PFSK-1 (cell line): Measurements from ENCODE around the gene MBOAT2.

Source experiments
- FOXP2 ChIP-seq: optimal IDR thresholded peaks from 2 replicates; pipeline ENCODE3; 2011; ENCODE audit warnings: borderline replicate concordance, control low read depth, inconsistent platforms; ENCODE audit not compliant: insufficient read depth; ENCODE audit errors: extremely low read length, extremely low read depth
- POLR2AphosphoS5 ChIP-seq: IDR thresholded peaks from 2 replicates; pipeline ENCODE4 v1.6.1; 2012; ENCODE audit warnings: low read depth, mild to moderate bottlenecking, control low read depth, low read length, moderate library complexity
- REST ChIP-seq, 2 experiments: IDR thresholded peaks; 2 replicates each; pipeline versions ENCODE4 v1.6.1 to v1.8.0; 2011 to 2012; ENCODE audit warnings: low read depth in 2 of 2, low read length in 2 of 2, control low read depth in 1 of 2, inconsistent platforms in 1 of 2, mild to moderate bottlenecking in 1 of 2, moderate library complexity in 1 of 2; ENCODE audit not compliant: insufficient read depth in 1 of 2
- SIN3A ChIP-seq: IDR thresholded peaks from 2 replicates; pipeline ENCODE4 v1.6.1; 2012; ENCODE audit warnings: mild to moderate bottlenecking, low read length, moderate library complexity, borderline replicate concordance; ENCODE audit not compliant: insufficient read depth
- TAF1 ChIP-seq: IDR thresholded peaks from 2 replicates; pipeline ENCODE4 v1.6.1; 2012; ENCODE audit warnings: low read length, control low read depth, borderline replicate concordance; ENCODE audit not compliant: insufficient read depth

The MBOAT2 gene

GRCh38 chr2:8841932-8842331, 161.6 kb downstream of the MBOAT2 start:
- TF ChIP-seq POLR2AphosphoS5: no peak
- TF ChIP-seq SIN3A: no peak
- no peak for TF ChIP-seq TAF1
- TF ChIP-seq REST (IDR thresholded peaks at IDR 0.05; ENCODE audit: insufficient read depth in 1 of 2, low read depth in 2 of 2, low read length in 2 of 2): no peak

DNA sequence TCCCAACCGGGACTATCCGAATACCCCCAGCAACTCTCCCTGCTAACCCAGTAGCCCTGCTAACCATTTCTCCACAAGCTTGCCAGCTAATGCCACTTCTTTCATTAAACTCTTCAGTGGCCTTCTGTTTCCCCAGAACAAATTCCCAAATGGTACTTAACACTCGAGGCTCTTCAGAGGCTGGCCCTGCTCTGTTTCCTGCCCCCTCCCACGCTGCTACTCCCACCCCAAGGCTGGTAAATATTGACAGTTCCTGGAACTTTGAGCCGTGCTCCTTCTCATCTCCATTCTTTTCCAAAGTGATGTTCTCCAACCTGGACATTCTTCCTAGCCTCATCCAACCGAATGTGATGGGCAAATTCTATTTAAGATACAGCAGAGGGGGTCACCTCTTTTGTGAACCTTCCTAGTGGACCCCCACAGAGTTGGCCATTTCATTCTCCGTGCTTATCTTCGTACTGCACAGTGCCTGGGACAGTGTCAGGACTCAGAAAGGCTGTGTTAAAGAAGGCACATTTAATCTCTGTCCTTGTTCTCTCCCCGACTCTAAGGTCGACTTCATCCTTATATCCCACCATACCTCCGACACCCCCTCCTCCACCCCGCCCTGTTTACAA, 162.9 kb downstream of the MBOAT2 start:
- no peak for TF ChIP-seq FOXP2
- no peak for TF ChIP-seq POLR2AphosphoS5
- TF ChIP-seq SIN3A: no peak
- TF ChIP-seq TAF1: no peak
- TF ChIP-seq REST (IDR thresholded peaks at IDR 0.05; ENCODE audit: insufficient read depth in 1 of 2, low read depth in 2 of 2, low read length in 2 of 2): no peak

- TF ChIP-seq REST (IDR thresholded peaks at IDR 0.05; ENCODE audit: insufficient read depth in 1 of 2, low read depth in 2 of 2, low read length in 2 of 2) (no peak), FOXP2 (no peak), SIN3A (no peak), POLR2AphosphoS5 (no peak), TAF1 (no peak)
Observed at GRCh38 chr2:8839189-8839965, 164.1 kb downstream of the MBOAT2 start.

DNA sequence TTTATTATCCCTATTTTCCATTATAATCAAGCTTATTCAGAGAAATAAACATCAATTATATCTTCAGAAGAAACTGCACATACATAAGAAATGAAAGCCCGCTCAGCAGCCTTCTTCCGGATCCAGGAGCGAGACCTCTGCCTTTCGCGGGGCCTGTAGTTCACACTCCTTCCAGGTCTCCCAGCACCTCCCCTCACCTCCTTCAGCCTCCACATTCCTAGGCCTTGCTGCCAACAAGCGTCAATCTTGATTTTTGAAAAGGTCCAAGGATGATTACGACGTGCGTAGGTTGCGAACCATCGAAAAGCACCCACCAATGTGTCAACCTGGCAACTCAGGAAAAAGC, 165.7 kb downstream of the MBOAT2 start:
- no peak for TF ChIP-seq TAF1
- TF ChIP-seq REST (IDR thresholded peaks at IDR 0.05; ENCODE audit: insufficient read depth in 1 of 2, low read depth in 2 of 2, low read length in 2 of 2): no peak
- TF ChIP-seq SIN3A: no peak
- no peak for TF ChIP-seq POLR2AphosphoS5
- no peak for TF ChIP-seq FOXP2
